GM19324 (cell line): ENCODE data around the gene NTM.

Source experiments
- ATAC-seq: cut with Tn5 transposase; IDR thresholded peaks from one replicate; pipeline ENCODE4 v1.9.1; 2021; ENCODE audit warnings: mild to moderate bottlenecking, moderate library complexity; ENCODE audit not compliant: unreplicated experiment, low FRiP score

The NTM gene

DNA sequence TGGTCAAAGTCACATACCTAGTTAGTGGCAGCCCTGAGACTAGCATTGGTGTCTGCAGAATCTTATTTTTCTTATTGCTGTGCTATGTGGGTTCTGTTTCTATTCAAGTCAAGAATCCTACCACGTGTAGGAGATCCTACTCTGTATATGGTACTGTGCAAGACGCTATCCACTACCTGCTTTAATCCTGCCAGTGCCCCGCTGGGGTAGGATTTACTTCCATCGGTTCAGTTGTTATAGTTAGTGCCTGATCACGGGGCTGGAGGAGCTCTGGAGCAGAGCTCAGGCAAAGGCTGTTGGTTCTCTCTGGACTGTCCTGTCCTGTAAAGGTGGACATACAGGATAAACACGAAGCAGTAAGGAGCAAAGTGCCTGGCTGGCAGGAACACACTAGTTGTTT is 167.9 kb downstream of the NTM start:
- no peak for ATAC-seq

- ATAC-seq, result no peak
Observed at GRCh38 chr11:131540676-131541075, 170.3 kb downstream of the NTM start.

- ATAC-seq, result no peak
Observed at GRCh38 chr11:131543389-131544025, 173.1 kb downstream of the NTM start.

GRCh38 chr11:131544591-131544990 is 174.2 kb downstream of the NTM start:
- ATAC-seq, result no peak

- ATAC-seq, result no peak
Observed at GRCh38 chr11:131546218-131546895, 175.9 kb downstream of the NTM start.

DNA sequence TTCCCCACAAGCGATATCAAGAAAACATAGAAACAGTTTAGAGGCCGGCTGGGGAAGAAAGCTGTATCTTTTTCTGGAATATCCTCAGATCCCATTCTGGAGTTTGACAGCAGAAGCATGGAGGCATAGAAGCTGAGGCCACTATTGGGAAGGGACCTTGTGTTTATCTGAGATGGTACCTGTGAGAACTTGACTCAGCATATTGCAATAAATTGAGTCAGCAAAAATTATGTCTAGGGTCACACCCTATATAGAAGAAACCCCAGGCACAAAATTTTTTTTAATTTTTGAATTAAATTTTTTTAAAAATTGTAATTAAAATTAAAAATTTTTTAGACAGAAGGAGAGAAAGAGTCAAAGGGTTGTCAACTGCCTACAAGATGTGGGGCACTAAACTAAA is 178.7 kb downstream of the NTM start:
- ATAC-seq, result no peak

DNA sequence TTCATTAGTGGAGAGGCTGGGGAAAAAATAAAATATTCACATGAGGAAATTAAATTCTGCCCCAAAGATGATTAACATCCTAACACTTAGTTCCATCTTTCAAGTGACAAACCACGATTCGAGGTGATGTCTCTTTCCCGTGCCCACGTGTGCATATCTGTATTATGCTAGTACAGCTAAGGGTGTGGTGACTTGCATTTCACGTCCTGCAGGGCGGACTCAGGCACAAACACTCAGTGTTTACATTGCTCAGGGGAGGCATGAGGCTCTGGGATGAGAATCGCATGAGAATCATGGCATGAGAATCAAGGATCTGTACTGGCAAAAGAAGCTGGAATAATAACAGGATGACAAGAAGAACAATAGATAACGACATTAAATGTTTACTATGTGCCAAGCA is 179.4 kb downstream of the NTM start:
- no peak for ATAC-seq

DNA sequence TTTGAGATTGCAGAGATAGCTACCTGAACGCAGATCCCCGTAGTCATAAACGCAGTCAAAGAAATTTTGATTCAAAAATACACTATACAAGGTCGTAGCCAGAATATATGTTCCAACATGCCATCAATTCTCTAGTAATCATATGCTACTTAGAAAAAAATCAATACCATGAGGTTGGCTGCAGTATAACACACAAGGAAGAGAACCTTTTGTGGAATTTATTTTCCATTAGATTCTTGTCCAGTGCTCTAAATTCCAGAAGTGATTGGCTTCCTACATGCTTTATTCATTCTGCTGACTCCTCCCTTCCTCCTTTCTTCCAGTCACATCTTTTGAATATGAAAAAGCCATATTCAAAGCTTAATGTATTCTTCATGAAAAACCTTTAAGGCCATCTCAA is 189.9 kb downstream of the NTM start:
- ATAC-seq, result no peak

DNA sequence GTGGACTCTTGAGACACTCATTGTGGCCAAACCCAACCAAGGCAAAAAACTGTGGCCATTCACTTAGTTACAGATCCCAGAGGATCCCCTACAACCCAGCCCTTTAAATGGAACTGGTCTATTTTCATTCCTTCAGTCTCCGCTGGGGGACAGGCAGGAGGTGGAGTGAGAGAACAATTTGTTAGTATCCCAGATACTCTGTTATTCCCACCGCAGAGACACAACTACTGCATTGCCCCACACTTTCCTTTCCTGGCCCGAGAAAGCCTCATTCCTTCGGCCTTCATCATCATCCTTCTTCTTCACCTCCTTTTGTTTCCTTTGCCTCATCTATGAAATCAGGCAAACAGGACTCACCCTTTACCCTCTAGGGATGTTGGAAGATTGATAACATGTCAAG is 191.1 kb downstream of the NTM start:
- ATAC-seq, result no peak

DNA sequence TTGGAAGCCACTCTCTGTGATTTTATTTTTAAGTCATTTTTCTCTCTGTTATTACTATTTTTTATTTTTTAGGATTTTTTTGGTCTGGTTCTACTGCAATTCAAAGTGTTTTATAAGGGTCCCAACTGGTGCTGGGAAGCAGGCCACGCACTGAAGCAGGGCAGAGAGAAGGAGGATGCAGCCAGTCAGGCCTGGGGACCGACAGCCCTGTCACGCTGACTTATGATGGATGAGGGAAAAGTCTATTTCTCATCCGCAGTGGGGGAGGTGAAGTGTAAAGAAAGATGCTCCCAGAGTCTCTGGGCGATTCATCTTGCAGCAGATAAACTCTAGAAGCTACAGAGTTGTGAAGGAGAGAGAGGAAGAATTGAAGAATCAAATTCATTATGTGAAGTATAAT is 191.6 kb downstream of the NTM start:
- no peak for ATAC-seq

DNA sequence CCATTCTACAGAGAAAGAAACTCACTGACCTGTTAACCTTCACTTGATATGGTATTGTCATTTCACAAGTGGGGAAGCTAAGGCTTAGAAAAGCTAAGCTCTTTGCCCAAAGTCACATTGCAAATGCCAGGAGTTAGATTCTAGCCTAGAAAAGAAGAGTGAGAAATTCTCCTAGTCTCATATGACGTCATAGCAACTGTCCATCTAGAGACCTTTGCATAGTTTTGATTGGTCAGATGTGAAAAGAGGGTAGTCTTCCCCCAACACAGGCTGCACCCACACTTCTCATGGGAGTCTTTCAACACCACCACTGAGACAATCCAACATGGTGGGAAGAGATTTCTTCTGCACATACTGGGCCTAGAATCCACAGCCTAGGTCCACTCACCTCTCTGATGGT is 197.9 kb downstream of the NTM start:
- no peak for ATAC-seq

DNA sequence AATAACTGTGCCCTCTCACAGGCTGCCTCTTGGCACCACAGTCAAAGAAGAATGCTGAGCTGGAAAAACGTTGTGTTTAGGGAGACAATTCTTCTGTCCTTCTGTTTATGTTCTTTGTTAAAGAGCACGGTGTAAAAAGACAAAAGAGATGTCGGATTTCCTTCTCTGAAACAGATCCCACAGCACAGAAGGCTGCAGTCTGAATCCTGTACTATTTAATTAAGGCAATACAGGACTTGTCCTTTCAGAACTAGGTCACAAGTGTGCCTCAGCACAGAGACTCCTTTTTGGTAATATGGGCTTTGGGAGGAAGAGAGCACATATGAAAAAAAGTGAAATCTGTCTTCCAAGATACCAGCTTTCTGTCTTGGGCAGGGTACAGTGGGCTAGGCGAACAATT is 201.2 kb downstream of the NTM start:
- ATAC-seq, result no peak

DNA sequence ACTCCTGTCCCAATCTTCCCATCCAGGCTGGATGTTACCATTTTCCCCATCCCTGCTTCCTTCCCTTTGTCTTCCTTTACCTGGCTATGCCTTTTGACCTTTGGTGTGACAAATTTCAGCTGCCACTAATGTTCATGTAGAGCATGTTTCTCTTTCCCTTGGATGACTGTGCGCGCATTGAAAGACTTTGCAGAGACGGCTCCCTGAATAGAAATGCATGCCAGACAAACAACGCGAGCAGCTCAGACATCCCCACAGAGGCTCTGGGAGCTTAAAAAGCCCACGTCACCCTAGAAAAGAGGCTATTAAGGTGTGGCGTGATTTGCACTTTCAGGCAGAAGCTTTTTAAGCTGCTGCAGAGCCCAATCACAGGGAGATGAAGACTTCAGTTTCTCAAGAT is 202.0 kb downstream of the NTM start:
- ATAC-seq, result no peak

GRCh38 chr11:131579932-131580387 is 209.5 kb downstream of the NTM start:
- no peak for ATAC-seq

DNA sequence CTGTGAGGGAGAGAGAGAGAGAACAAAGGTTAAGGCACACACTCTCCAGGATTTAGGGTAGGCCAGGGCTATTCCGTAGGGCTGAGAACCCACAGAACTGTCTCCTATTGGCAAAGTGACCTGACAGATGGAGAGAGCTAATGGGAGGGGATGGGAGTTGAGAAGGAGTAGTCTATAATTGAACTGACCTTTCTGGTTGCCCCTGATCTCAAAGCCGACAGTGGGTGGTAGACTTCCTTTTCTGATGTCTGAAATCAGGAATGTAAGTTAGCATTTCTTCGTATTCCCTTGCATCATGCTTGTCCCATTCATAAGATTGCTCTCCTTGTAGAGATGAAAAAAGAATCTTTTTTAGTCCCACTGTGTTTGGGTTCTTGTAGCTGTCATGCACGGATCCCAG is 210.1 kb downstream of the NTM start:
- ATAC-seq, result no peak

DNA sequence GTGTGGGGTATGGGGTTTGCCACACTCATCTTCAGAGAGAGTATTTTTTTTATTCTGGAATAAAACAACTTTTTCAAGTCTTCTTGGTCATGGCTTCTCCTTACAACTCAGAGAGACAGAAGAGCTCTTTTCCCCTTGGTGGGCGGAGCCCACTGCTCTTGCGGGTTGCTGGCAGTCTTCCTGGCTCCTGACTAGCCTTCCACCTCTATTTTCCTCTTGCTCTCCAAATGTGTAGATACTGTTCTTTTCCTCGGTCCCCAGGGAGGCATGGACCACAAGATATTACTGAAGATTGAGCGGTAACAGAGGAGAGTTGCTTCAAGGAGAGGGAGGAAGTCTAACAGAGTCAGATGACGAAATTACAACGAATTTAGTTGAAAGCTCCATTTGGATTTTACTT is 210.6 kb downstream of the NTM start:
- ATAC-seq, result no peak

- no peak for ATAC-seq
Observed at GRCh38 chr11:131582021-131582525, 211.7 kb downstream of the NTM start.

DNA sequence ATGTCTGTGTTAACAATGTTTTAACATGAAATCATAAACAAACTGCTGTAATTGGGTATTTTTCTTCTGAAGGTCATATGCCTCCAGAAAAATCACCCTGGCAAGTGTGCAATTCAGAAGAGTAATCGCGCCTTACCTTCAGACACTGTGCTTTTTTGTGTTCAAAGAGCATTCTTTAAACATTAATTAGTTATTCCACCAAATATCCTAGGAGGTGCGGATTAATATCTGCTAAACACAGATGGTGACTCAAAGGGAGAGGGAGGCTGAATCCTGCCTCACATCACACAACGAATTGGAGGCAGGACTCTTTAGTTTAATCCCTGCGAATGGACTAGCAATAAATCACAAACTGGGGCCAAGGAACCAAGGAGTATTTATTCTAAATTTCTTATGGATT is 213.0 kb downstream of the NTM start:
- ATAC-seq, result no peak

DNA sequence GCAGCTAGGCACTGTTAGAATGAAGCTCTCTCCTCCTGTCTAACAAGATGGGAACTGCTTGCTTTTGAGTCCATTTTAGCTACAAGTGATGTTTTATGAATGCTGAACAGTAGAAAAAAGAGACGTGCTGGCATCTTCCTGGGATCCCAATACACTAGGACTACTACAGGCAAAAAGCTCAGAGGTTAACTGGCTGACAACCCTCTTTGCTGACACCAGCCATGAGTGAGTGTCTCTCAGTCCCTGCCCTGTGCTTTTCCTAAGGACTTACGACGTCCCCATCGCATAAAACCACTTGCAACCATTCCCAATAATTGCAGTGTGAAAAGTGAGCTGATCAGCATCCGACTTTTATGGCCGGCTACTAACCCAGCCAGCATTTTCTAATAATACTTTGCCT is 213.5 kb downstream of the NTM start:
- no peak for ATAC-seq

DNA sequence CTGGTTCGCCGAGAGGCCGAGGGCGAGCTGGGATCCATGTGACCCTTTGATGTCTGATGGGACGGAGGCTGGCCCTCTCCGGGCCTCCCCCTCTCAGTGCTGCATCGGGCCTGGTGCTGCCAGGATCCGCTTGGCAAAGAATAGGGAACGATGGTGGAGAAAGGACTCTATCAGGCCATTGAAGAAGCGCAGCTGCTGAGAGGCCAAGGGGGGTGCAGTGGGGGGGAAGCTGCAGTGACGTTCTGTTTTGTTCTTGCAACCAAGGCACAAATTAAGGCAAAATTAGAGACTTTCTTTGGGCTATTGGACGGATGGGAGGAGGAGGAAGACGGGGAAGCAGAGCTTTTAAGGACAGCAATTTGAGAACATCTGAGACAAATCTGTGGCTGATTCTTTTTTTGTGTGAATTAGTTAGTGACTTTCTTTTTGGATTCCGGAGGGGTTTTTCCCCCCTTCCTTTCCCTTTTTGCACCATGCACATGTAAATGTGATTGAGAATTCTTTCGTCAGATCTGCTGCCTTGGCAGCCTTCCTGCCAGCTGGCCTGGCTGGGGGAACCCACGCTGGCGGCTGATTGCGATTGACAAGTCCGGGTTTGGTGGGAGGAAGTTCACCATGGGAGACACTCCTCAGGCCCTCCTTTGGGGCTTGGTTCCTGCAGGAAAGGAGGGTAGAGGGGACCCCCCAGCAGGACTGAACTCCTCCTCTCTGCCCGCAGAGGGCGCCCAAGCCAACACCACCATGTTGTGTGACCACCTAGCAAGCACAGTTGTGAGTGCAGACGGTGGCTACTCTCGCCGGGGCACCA is 214.6 kb downstream of the NTM start:
- ATAC-seq, result no peak

DNA sequence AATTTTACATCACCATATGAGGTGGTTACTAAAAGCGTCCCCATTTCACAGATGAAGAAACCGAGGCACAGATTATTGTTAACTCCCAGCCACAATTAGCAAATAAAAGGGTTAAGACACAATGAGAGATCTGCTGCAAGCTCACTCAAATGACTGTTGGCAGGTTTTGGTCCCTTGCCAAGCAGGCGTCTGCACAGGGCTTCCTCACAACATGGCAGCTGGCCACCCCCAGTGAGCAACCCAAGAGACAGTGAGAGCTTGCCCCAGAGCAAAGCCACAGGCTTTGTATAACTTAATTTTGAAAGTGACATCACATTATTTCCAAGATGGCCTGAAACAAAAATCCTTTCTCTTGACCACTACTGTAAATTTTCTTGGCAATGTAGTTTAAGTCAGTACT is 217.6 kb downstream of the NTM start:
- ATAC-seq, result no peak
